HG02973 (cell line): Measurements from ENCODE around the gene PLB1.

Experiments
- ATAC-seq: cut with Tn5 transposase; IDR thresholded peaks from one replicate; pipeline ENCODE4 v1.9.1; 2021; ENCODE audit warnings: moderate library complexity; ENCODE audit not compliant: unreplicated experiment

The PLB1 gene

DNA sequence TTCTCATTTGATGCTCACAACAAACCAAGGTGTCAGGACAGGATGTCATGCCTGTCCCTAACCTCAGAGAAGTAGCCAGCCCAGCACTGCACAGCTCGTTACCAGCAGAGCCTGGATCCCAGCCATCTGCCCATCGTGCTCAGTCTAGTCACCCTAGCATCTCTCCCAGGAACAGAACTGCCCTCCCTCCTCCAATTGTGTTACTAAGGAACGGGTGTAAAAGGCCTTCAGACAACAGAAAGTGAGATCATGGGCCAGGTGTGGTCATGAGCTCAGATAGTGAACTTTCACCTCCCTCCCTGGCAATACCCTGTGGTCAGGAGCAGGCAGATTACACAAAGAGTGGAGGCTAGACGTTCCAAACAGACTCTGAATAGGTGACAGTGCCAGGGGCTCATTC is 144.0 kb downstream of the PLB1 start:
- ATAC-seq, result peak; percentile 48

DNA sequence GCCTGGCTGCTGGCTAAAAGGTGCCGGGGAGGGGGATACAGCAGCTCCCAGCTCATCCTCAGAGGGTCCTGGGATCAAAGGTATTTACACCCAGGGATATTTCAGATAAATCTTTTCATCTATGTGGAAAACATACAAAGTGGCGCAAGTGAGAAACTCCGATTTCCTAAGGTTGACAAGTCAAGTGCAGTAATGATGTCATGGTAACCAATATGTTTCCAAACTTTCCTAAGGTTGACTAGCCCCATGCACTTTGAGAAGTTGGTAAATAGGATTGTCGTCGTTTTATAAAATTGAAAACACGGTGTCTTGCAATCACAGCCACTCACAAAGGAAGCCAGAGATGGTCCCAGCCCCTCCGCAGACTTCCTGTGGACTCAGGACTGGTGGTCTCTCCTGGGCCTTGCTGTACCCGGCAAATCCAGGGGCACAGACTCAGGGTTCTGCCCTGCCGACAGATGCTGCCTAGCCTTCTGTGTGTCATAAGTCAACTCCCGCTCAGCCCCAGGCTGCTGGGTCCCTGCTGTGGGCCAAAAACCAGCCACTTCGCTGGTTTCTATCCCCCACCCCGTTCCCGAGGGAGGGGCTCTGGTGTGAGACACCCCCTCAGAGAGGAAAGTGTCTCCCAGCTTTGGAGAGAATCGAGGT is 144.5 kb downstream of the PLB1 start:
- no peak for ATAC-seq

DNA sequence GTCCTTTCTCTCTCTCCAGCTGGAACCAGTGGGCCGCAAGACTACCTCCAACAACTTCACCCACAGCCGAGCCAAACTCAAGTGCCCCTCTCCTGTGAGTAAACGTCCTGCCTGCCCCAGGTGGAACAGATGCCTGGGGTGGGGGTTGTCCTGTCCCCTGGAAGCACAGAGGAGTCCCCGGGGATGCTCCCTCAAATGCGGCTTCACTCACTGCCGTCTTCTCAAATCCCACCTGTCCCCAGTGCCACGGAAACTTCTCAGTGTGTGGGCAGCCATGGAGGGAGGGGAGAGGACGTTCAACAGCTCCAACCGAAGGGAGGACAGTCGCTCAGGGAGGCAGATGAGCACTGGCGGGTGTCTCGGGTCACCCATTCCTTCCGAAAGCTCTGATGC is 145.0 kb downstream of the PLB1 start:
- no peak for ATAC-seq

DNA sequence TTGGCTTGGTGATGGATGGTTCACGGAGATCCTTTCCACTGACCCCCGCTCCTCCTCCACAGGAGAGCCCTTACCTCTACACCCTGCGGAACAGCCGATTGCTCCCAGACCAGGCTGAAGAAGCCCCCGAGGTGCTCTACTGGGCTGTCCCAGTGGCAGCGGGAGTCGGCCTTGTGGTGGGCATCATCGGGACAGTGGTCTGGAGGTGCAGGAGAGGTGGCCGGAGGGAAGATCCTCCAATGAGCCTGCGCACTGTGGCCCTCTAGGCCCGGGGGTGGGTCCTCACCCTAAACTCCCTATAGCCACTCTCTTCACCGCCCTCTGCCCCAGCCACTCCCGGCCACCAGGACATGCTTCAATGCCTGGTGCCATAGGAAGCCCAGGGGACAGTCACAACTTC is 146.9 kb downstream of the PLB1 start:
- no peak for ATAC-seq

DNA sequence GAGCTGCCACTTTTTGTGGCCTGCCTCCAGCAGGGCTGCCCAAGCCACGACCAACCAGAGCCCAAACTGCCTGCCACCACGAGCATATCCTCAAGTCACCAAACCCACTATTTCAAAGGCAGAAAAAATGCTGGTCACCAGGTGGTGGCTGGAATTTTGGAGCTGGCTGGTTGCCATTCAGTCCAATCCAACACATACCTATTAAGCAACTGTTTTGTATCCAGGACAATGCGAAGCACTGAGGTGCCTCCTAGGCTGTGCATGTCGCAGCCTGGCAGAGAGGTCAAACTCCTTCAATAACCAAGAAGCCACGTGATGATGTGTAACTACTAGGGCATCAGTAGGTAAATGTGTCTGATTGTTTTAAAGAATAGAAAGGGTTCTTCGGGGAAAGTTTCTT is 147.5 kb downstream of the PLB1 start:
- no peak for ATAC-seq

DNA sequence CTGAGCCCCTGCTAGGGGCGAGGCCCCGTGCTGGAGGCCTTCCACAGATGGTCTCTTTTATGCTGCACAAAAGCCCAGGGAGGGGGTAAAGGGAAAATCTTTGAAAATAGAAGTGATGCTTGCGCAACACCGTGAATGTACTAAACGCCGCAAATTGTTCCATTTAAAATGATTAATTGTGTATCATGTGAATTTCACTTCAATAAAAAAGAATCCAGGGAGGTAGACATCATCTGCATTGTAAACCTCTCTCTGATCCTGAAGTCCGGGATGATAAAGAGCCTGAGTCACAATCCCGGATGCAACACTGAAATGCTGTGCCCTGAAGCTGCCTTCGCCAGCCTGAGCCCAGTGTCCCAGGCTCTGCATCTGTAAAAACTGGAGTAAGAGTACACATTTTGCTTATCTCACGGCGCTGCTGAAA is 148.1 kb downstream of the PLB1 start:
- no peak for ATAC-seq

DNA sequence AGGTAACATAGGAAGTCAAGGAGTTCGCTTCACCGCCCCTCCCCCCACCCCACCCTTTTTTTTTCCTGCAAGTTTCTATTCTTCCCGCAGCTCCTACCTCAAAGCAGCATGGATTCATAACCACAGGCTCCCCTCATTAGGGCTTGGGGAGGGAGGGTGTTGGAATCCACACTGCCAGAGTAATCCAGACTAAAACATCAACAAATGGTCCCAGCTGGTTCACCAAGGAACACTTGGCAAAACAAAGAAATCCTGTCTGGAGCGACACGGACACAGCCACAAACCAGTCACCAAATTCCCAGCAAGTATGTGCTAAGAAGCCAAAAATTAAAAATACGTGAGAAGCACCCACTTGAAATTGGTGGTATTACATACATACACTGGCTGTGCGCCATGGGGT is 148.9 kb downstream of the PLB1 start:
- ATAC-seq, result no peak

DNA sequence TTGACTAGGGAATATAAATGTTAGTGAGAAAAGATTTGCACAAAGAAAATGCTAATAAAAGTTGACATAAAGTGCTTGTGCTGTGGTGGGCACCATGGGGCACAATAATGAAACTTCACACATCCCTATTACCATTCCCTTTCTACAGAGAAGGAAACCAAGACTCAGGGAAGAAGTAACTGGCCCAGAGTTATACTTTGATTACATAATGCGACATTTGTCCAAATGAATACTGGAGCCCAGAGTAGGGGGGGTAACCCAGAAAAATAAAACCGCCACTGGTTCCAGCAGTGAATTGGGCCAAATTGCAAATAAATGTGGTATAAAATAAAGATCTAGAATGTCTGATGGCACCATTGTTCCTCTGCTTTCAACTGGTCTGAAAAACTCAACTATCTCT is 149.7 kb downstream of the PLB1 start:
- ATAC-seq, result no peak

DNA sequence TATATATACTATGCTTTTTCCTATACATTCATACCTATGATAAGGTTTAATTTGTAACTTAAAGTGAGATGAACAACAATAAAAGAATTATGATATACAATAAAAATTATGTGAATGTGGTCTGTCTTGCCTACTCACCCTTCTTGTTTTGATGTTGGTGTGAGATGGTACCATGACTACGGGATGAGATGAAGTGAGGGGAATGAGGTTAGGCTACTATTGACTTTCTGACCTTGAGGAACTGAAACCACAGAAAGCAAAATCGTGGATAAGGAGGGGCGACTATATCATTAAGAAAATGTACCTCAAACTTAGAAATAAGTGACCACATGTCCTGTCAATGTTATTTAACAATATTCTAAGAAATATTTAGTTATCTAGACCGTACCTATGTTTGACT is 151.8 kb downstream of the PLB1 start:
- no peak for ATAC-seq

DNA sequence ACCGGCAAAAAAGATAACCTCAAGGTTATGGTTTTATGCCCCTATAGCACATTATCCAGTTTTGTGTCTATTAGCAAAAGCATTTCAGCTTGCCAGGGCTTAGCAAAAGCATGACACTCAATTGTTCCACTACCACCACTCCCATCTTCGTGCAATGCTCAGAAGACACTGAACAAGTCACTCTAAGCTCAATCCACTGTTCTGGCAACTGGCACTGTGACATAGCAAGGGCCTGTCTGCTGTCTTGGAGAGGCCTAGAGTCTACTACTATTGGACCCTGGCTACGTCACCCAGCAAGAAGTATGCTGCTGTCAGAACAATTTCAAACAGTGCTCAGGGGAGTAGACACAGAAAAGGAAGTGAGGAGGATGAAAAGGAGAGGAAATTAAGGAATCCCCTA is 152.3 kb downstream of the PLB1 start:
- no peak for ATAC-seq

DNA sequence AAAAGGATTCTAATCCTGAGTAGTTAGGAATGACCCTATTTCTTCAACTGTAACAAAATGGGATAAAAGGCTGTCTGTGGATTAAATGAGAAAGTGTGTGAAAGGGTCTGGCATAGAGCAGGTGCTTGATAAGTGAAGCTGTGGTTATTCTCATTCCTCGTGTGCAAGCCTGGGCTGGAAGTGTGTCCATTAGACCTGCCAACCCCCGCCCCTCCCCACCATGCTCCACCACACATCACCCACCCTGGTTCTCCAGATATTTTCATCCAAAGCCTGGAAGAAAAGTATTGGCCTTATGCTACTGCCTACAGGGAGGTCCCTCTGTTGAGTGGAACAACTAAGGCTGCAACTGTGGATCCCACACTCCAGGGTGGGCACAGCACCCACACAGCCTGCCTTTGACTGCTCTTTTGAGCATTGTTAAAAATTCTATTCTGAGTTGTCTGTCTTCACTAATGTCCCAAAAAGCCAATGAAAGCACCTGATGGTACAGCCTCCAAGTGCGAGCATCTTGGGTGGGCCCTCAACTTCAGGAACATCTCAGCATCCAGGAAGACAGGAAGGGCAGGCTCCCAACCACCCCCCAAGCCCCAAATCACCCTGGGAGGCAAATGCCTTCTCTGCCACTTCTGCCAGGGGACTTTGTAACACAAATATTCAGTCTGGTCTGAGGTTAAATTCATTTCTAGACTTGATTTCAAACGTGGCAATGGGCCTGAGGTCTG is 153.0 kb downstream of the PLB1 start:
- no peak for ATAC-seq

DNA sequence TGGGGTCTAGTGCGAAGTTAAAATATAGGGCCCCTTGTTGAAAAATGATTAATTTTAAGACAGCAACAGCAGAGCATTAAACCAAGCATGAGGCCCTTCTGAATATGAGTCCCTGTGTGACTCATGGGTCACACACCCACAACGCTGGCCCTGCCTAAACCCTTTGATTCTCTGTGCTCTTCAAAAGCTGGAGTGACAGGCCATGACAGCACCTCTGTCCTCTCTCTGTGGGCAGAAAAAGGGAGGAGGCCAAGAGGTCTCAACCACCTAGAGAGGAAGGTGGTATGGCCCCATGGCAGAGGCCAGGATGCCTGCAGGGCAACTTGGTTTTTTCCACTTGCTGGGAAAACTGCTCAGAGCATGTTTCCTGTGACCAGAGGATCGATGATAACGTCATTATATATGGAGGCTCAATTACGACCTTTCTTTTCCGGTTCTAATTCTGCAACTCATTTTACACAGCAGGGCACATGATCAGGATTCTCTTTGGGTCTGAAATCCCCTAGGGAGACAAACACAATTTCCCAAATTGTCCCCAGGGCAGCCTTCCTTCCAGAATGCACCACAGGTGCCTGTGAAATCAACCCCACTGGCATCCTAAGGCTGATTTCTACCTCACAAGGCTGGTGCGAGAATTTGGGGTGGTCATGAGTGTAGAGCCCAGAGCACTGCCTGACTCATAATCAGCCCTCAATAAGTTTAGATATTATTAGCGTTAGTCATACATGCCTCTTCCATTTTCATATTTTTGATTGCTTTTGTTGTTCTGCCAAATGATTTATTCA is 153.8 kb downstream of the PLB1 start:
- ATAC-seq, result no peak

DNA sequence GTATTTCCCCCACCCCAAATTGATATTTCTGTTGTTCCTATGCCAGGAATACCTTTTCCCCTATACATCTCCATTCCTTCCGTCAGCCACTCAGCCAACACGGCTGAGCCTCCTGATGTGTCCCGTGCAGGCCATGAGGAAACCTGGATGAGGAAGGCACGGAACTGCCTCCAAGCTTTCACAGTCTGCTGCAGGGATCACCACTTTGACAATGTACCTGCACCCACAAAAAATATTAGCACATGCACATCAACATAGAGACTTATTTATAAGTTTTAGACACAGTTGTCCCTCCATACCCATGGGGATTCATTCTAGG is 154.4 kb downstream of the PLB1 start:
- no peak for ATAC-seq

DNA sequence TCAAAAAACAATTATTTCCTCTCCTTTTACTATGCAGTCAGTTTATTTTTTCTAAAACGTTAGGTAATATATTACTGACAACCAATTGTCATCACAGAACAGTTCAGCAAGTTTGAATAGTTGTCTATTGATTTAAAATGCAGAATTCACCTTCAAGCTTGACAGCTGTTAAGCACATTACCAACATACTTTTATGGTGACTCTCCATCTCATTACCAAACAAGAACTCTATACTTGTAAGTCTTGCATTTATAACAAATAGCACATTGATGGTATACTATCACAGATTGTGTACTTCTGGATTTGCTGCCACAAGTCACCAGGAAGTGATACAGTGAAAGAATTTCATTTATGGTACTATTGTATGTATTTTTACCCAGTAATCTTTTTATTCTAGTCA is 156.4 kb downstream of the PLB1 start:
- no peak for ATAC-seq

DNA sequence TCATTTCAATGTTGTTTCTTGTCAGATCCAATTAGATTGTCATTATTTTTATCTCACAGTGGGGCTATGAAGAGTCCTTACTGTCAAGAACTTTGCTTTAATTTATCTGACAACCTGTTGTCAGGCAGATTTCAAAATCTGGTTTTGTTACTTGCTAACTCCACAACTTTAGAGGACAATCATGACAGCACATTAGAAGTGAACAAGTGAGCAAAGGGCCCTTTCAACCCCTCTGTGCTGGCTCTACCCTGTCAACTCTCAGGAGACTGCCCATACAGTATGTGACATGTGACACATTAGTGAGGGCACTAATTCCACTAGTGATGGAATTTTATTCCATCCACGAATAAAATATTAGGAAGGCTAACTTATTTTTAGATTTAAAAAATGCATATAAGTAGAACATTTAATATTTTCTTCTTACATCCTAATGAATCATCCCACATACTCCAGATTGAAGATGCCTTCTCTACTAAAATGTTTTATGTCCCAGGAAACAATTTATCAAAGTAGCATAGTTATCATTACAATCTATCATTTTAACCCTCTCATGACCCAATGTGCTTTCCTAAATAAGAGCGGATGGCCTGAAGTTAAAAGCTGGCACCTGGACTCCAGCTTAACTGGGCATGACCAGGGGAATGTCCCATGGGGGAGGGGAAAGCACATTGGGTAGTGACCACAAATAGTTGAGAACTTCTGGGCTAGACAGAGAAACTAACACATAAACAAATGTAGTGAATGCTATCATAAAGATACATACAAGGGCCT is 158.2 kb downstream of the PLB1 start:
- no peak for ATAC-seq

DNA sequence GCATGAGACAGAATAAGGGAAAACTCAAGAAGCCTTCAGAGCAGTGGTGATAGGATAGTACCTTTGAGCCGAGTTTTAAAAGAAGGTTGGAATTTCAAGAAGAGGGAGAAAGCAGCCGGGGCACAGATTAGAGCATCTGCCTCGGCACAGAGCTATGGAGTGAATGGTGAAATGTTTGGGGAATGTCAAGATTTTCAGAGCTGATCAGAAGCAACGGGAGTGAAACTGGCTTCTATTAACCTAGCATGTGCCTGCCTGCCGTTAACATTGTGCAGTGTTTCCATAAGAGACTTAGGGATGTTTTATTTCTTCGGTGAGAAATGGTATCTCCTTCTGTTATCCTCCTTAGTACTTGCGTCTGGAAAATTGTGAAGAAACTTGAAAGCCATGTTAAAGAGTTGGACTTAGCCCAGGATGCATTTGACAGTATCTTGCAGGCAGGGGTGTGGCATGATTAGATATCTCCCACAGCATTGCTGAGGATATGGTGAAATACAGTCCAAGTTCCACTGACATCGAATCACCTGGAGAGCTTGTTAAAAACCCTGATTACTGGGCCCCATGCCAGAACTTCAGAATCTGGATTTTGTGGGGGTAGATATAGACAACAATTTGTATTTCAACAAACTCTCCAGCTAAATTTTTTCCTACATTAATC is 158.9 kb downstream of the PLB1 start:
- ATAC-seq, result no peak

DNA sequence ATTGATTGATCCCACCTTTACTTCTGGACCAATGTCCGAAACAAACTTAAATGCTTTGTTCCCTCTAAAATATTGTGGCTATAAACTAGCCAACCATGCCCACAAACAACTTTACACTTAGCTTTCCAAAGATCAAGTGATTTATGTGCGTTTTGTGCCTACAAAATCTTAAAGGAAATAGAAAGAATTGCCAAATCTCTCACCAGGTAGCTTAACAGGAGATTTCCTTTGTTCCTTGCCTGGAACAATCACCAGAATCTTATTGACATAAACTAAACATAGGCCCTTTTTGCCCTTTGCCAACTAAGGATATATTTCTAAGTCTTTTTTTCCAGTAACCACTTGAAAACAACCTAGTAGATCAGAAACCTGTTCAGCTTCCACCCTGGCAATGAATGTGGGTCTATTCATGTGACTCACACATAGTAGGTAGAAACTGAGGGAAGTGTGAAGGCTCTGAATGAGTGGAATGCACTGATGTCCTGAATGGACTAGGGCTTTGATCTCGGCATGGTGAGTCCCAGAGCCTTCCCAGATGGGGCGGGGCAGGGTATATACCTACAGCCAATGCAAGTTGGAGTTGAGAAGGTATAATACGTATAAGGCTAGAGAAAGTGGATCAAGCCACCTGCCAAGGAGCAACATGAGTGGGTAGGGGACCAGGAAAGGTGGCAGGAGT is 161.2 kb downstream of the PLB1 start:
- no peak for ATAC-seq

DNA sequence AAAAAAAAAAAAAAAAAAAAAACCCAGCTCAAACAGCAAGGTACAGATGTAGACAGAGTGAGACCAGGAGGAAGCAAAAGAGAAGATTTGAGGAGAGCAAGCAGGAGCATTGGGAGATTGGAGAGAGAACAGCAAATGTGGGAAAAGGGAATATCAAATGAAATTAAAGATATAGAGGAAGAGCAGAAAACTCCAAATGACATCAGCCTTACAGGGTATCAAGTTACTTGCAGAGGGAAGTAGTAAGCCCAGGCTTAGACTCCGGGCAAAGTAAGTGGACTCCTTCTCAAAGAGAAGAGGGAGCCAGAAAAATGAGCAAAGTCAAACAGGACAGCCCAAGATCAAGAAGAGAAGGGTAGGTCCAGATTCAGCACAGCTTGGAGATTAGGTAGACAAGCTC is 162.5 kb downstream of the PLB1 start:
- ATAC-seq, result no peak

DNA sequence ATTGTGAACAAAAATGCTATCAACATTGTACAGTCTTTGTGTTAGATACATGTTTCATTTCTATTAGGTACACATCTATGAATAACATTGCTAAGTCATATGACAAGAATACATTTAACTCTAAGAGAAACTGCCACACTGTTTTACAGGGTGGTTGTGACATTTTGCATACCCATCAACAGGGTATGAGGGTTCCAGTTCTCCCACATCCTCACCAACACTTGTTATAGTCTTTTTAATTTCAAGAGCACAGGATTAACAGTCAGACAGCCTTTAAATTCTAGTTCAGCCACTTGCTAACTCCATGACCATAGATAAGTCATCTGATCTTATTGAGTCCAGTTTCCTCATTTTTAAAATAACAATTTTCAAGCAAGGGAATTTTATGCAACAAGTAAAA is 163.3 kb downstream of the PLB1 start:
- ATAC-seq, result no peak

DNA sequence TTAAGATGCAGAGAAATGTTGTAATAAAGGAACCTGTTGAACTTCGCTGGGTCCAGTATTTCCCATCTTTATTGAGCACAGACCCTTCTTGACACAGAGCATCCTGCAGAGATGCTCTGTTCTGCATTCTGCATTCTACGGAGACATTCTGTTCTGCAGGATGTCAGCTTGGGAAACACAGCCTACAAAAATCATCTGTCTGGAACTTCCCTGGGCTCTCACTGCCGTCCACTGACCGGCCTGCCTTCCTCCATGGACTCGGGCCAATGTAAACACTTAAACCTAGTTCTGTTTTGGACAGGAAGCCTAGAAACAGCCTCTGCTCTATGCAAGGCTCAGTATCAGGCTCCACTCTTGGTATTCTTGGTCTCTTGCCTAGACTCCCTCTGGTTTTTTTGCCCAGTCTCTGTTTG is 165.7 kb downstream of the PLB1 start:
- ATAC-seq, result no peak
